CD4-positive, alpha-beta T cell treated with Interleukin-6 at 100 ng/mL for 8 hours (primary cell): ENCODE data around the gene ASTN1.
"Not testable (repeated sequence)": the region's sequence is repeated elsewhere in the genome, so short reads cannot be mapped to it uniquely, and the experiment has no call there.

ENCODE experiments used
- DNase-seq: peaks from one replicate; pipeline ENCODE4 v3.0.0-alpha.2; 2020; ENCODE audit warnings: mixed read lengths, low spot score

ASTN1 gene

GRCh38 chr1:177106614-177107365, 57.7 kb downstream of the ASTN1 start:
- DNase-seq: no peak

GRCh38 chr1:177106196-177106595, 58.3 kb downstream of the ASTN1 start:
- no peak for DNase-seq

GRCh38 chr1:177103005-177103852, 61.3 kb downstream of the ASTN1 start:
- no peak for DNase-seq

DNA sequence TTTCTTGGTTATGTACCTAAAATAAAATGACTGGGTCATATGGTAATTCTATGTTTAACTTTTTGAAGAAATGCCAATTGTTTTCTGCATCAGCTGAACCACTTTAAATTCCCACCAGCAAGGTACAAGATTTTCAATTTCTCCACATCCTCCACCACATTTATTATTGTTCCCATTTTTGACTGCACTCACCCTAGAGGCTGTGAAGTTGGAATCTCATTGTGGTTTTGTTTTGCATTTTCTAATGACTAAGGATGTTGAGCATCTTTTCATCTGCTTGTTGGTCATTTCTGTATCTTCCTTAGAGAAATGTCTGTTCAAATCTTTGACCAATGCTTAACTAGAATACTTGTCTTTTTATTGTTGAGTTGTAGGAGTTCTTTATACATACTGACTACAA, 72.5 kb downstream of the ASTN1 start:
- no peak for DNase-seq

- no peak for DNase-seq
Observed at GRCh38 chr1:177091040-177091439, 73.5 kb downstream of the ASTN1 start.

- DNase-seq: no peak
Observed at GRCh38 chr1:177088966-177089365, 75.5 kb downstream of the ASTN1 start.

- DNase-seq: no peak
Observed at GRCh38 chr1:177082855-177083693, 81.4 kb downstream of the ASTN1 start.

DNA sequence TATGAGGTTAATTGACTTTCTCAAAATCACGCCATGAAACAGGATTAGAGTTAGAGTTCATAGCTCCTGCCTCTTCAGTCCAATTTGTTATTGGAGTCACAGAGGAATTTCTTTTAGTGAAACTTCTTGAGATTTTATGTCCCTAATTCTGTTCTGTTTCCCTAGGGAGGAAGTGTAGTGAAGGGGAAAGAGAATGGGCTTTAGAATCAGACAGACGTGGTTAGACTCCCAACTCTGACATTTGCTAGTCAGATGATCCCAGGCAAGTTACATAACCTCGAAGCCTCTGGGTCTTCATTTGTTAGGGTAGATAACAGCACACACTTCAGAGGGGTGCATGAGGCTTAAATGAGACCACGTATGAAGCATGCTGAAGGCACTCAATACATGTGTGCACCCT, 83.9 kb downstream of the ASTN1 start:
- DNase-seq: no peak

DNA sequence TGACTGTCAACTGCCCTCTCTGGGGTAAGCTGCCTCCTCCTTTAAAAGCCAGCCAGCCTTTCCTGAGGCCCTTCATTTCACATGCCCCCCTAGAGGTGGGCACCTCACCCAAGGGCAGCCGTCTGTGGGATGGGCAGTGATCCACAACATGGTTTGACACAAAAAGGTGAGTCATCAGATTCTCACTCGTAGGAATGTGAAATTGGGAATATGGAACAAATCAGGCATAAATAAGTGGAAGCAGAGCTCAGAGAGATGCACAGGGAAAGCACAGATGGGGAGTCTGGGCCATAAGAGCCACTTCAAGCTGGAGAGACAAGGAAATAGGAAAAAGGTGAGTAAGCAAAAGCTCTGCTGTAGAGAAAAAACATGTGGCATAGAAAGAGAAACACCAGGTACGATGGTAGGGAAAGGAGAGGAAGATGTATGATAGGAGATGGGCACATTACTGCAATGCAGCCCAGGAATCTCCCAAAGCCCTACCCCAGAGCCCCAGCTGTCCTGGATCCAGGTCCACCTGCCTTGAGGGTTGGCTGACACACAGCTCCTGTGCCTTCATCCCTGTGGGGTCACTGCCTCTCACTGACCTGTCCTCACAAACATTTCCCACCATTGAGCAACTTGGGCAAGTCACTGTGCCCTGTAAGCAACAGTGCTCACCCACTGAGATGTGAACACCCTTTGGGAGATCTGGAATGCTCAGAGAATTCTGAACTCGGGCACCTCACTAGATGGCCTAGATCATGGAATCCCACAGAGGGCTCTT, 86.6 kb downstream of the ASTN1 start:
- no peak for DNase-seq

- DNase-seq: no peak
Observed at GRCh38 chr1:177077006-177077405, 87.5 kb downstream of the ASTN1 start.

DNA sequence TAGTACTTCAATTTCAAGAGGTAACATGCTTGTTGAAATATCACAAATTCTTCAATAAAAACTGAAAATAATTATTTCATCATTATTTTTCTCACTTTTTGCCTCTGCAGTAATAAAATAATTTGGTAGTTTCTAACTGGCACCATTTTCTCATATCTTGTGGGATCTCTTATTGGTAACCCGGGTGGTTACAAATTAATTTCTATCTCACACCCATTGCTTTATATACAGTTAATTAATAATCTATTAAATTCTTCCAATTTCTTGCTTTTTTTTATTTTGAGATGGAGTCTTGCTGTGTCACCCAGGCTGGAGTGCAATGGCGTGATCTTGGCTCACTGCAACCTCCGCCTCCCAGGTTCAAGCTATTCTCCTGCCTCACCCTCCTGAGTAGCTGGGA, 89.7 kb downstream of the ASTN1 start:
- DNase-seq: not testable (repeated sequence)

- no peak for DNase-seq
Observed at GRCh38 chr1:177069490-177069889, 95.0 kb downstream of the ASTN1 start.

- no peak for DNase-seq
Observed at GRCh38 chr1:177067752-177068410, 96.6 kb downstream of the ASTN1 start.

DNA sequence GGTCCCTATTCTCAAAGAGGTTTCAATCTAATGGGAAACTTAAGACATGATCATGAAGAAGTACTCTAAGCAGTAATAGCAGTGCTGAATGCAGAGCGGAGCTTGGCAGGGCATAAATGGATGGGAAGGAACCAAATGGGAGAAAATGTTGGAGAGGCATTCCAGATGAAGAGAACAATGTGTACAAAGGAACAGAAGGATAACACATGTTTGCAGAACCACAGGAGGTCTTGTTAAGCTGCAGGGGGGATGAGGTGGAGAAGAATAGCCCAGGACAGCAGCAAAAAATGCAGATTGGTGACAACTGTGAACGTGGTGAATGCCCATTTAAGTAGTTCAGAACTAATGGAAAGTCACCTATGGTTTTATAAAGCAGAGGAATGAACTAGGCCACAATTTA, 99.1 kb downstream of the ASTN1 start:
- no peak for DNase-seq

DNA sequence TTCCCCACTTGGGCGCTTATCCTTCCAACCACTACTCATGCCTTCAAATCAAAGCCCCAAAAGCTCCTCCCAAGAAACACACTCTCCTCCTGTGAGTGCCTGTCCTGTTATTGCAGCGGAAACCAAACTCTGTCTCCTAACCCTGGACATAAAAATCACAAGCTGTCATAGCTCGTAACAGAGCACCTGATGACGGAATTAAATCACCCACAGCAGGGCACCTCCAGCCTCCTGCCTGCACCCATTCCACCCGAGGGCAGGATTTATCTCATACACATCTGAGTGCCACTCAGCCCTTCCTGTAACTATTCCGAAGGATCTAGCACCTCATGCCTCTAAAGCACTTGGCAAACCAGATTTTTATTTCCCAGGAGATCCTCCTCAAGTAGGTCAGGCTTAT, 100.9 kb downstream of the ASTN1 start:
- no peak for DNase-seq

GRCh38 chr1:177054542-177054941, 110.0 kb downstream of the ASTN1 start:
- DNase-seq: no peak

DNA sequence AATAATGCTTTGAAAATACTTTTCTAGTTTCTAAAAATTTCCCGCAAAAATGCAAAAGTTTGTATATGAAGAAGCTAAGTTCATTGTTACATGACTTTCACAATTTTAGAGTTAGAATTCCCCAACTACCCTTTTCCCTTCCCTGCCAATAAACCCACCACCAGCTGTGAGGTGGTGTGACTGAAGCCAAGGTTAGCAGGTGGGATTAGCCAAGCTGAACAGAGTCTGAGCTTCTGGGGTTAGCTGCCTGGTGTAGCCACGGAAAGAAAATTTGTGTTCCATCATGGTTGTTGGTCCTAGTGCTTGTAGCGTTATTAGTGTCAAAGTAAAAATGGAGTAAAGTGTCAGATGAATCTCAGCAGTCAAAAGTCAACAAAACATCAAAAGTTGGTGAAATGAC, 110.9 kb downstream of the ASTN1 start:
- no peak for DNase-seq

- DNase-seq: no peak
Observed at GRCh38 chr1:177048314-177049069, 116.0 kb downstream of the ASTN1 start.

DNA sequence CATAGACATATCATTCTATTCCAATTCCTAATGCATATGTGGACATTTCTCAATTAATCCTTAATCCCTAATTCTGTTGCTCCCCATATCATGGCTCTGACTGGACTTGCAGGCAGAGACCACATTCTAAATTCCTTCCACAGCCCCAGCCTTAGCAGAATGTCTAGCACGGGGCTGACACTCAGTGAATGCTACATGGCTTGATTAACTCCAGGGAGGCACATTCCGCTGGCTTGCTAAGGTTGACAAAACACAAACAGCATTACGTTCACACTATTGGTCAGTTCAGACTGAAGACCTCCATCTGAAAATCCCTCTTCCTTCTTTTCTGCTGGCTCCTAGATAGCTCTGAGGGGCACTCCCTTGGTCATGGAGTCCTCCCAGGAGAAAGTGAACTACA, 119.4 kb downstream of the ASTN1 start:
- no peak for DNase-seq

DNA sequence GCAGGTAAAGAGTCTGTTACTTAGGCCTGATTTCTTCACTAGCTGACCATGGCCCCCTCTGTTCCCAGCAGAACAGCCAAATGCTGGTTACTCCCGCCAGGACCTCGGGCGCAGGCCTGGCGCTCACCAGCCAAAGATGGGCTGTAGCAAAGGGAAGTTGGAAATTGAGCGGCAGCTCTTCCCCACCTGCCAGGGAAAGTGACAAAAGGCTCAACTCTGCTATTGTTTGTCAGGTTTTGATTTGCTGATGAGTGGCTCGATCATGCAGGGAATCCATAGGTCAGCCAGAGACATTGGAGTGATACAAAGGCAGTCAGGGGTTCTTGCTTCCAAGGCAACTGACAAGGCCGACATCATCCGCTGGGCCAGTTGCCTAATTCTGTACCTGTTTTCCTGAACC, 120.1 kb downstream of the ASTN1 start:
- no peak for DNase-seq
